Uterus (tissue), 2 donors: ENCODE measurements around the gene ALOXE3.

ENCODE experiments used
- POLR2A ChIP-seq, 2 donors: fragments of 450-650 bp; IDR thresholded peaks; one replicate each; pipeline ENCODE4 v1.6.1; 2016; ENCODE audit warnings: antibody characterized with exemption in 2 of 2, mild to moderate bottlenecking in 1 of 2, moderate library complexity in 1 of 2
- TF ChIP-seq, protein P1 (sequence below), 4 experiments: fragments of 200-600 bp in 2 of 4; fragments of 450-650 bp in 2 of 4; sonication (generic) in 2 of 4; IDR thresholded peaks; one replicate each; pipeline ENCODE4 v1.5.1; 2016 to 2019; ENCODE audit warnings: antibody characterized with exemption in 4 of 4, mild to moderate bottlenecking in 2 of 4, moderate library complexity in 1 of 4

DNA sequence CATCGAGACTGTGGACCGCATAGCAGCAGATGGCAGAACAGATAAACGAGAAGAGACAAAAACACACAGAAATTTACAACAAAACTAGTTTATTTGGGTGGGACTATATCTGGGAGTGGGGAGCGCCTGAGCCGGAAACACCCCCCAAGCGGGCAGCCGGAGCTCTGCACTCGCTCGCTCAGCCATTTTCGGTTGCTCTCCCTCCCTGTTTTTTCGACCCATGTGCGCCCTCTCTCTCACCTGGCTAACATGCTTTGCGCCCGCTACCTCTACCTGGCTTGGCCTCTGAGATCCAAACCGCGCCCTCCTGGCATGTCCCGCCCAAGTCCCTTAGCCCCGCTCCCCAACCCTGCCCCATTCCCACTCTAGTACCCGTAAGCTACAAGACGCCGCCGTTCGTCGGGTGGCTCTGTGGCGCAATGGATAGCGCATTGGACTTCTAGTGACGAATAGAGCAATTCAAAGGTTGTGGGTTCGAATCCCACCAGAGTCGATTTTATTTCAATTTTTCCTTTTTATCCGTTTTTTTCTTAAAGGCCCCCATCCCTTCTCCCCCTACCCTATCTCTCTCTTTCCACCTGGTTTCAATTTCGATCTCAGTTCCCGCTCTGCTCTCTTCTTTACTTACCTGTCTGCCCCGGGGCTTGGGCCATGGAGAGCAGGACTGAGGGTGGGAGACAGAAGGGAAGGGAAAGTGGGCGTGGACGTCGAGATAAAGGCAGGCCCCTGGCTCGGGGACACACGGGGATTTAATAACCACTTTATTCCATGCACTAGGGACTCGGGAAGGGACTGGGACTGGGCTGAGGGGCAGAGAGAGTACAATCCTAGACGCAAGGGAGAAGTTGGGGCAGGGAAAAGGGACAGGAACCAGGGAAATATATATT lies 2.4 kb upstream of the ALOXE3 start:
- TF ChIP-seq, protein P1, sequence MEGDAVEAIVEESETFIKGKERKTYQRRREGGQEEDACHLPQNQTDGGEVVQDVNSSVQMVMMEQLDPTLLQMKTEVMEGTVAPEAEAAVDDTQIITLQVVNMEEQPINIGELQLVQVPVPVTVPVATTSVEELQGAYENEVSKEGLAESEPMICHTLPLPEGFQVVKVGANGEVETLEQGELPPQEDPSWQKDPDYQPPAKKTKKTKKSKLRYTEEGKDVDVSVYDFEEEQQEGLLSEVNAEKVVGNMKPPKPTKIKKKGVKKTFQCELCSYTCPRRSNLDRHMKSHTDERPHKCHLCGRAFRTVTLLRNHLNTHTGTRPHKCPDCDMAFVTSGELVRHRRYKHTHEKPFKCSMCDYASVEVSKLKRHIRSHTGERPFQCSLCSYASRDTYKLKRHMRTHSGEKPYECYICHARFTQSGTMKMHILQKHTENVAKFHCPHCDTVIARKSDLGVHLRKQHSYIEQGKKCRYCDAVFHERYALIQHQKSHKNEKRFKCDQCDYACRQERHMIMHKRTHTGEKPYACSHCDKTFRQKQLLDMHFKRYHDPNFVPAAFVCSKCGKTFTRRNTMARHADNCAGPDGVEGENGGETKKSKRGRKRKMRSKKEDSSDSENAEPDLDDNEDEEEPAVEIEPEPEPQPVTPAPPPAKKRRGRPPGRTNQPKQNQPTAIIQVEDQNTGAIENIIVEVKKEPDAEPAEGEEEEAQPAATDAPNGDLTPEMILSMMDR (IDR thresholded peaks at IDR 0.05) = peak in 2 of 4 experiments; percentile 40 to 43
- TF ChIP-seq POLR2A (IDR thresholded peaks at IDR 0.05) = no peak
